Smooth muscle cell (in vitro differentiated cells): Measurements from ENCODE around the gene CSNK1G3. TPM values are rescaled to one million over a fixed set of nuclear protein-coding genes. Genes with fewer than 3 reads are reported as not detected.

Experiments
- DNase-seq: peaks from one replicate; lab custom pipeline; 2025; ENCODE audit not compliant: unreplicated experiment; lab: John Stamatoyannopoulos, UW
- H2AFZ ChIP-seq: fragments of 200-600 bp; sonication (generic); 2 replicates; pipeline ENCODE4 v1.6.0; 2016; ENCODE audit warnings: antibody characterized with exemption, low read depth, mild to moderate bottlenecking
- H3F3A ChIP-seq: fragments of 200-600 bp; sonication (generic); 2 replicates; pipeline ENCODE4 v1.6.0; 2017; ENCODE audit warnings: antibody characterized with exemption, low read depth
- H3K27ac ChIP-seq: fragments of 200-600 bp; sonication (generic); 2 replicates; pipeline ENCODE4 v1.5.1; 2016; ENCODE audit warnings: low read depth, mild to moderate bottlenecking
- H3K27me3 ChIP-seq: fragments of 200-600 bp; sonication (generic); 2 replicates; pipeline ENCODE4 v1.6.1; 2016; ENCODE audit warnings: low read depth, mild to moderate bottlenecking
- H3K36me3 ChIP-seq: fragments of 200-600 bp; sonication (generic); 2 replicates; pipeline ENCODE4 v1.5.1; 2016; ENCODE audit warnings: low read depth
- H3K4me1 ChIP-seq: fragments of 200-600 bp; sonication (generic); 2 replicates; pipeline ENCODE4 v1.5.1; 2016; ENCODE audit warnings: low read depth
- H3K4me2 ChIP-seq: fragments of 200-600 bp; sonication (generic); 2 replicates; pipeline ENCODE4 v1.6.0; 2016; ENCODE audit warnings: mild to moderate bottlenecking
- H3K4me3 ChIP-seq: fragments of 200-600 bp; sonication (generic); 2 replicates; pipeline ENCODE4 v1.5.1; 2016; ENCODE audit warnings: mild to moderate bottlenecking
- H3K79me2 ChIP-seq: fragments of 200-600 bp; sonication (generic); 2 replicates; pipeline ENCODE4 v1.6.0; 2016; ENCODE audit warnings: low read depth, mild to moderate bottlenecking
- H3K9ac ChIP-seq: fragments of 200-600 bp; sonication (generic); 2 replicates; pipeline ENCODE4 v1.6.0; 2016; ENCODE audit warnings: low read depth
- H3K9me3 ChIP-seq: fragments of 200-600 bp; sonication (generic); replicated peaks from 2 replicates; pipeline ENCODE4 v1.5.1; 2016; ENCODE audit warnings: low read depth
- H4K20me1 ChIP-seq: fragments of 200-600 bp; sonication (generic); 2 replicates; pipeline ENCODE4 v1.6.0; 2016; ENCODE audit warnings: low read depth
- WGBS: methylation state at CpG from one replicate; pipeline ENCODE4 v1.1.7; 2016; ENCODE audit warnings: low lambda C conversion rate; 5-methylcytosine and 5-hydroxymethylcytosine counted together
- polyA plus RNA-seq: library from polyadenylated mRNA; unstranded; fragments of >200 nt; fragmentation: Nextera tagmentation; extraction: Ambion mirVana; gene quantifications from 2 replicates; pipeline ENCODE4 v1.2.1, GENCODE V29; 2016
- total RNA-seq: library from RNA; depleted of rRNA; stranded (reverse); fragments of >200 nt; gene quantifications from 2 replicates; pipeline ENCODE4 v1.2.3, GENCODE V29; 2014
- TF ChIP-seq, protein P1 (sequence below): fragments of 200-600 bp; sonication (generic); IDR thresholded peaks from 2 replicates; pipeline ENCODE4 v1.5.1; 2017; ENCODE audit warnings: borderline replicate concordance, mild to moderate bottlenecking, antibody characterized with exemption; ENCODE audit not compliant: insufficient read depth, poor library complexity, severe bottlenecking

The CSNK1G3 gene
- total and polyA plus RNA-seq, 2 experiments from 2014 or later, result 25.9 to 68.3 TPM

DNA sequence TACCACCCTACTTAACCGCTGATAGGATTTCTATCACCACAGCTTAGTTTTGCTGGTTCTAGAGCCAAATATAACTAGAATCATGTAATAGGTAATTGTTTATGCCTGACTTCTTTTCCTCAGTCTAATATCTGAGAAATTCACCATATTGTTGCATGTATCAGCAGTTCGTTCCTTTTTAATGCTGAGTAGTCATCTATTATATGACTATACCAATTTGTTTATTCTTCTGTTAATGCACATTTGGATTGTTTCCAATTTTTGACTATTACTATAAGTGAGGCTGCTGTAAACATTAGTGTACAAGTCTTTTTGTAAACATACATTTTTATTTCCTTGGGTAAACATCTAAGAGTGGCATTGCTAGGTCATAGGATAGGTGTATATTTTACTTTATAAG is 25.9 kb downstream of the CSNK1G3 start:
- H3K27me3 ChIP-seq, result no peaks in the 10 kb centered on the region
- H4K20me1 ChIP-seq, result peaks cover 98% of the 10 kb centered on the region
- H3K4me1 ChIP-seq, result peaks cover 17% of the 10 kb centered on the region
- WGBS, result 87% methylated on average over 2 of the region's 2 CpGs
- peak overlapping the region; percentile 64 for H3K27ac ChIP-seq
- no peaks in the 10 kb centered on the region for H3K9me3 ChIP-seq
- no peaks in the 10 kb centered on the region for H3K36me3 ChIP-seq
- TF ChIP-seq, protein P1, sequence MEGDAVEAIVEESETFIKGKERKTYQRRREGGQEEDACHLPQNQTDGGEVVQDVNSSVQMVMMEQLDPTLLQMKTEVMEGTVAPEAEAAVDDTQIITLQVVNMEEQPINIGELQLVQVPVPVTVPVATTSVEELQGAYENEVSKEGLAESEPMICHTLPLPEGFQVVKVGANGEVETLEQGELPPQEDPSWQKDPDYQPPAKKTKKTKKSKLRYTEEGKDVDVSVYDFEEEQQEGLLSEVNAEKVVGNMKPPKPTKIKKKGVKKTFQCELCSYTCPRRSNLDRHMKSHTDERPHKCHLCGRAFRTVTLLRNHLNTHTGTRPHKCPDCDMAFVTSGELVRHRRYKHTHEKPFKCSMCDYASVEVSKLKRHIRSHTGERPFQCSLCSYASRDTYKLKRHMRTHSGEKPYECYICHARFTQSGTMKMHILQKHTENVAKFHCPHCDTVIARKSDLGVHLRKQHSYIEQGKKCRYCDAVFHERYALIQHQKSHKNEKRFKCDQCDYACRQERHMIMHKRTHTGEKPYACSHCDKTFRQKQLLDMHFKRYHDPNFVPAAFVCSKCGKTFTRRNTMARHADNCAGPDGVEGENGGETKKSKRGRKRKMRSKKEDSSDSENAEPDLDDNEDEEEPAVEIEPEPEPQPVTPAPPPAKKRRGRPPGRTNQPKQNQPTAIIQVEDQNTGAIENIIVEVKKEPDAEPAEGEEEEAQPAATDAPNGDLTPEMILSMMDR, result no peak
- H3K4me3 ChIP-seq, result no peak overlapping the region
- H3F3A ChIP-seq, result peaks cover 8% of the 10 kb centered on the region
- H2AFZ ChIP-seq, result no peak overlapping the region
- DNase-seq, result no peak
- H3K9ac ChIP-seq, result no peak overlapping the region
- peaks cover 96% of the 10 kb centered on the region for H3K79me2 ChIP-seq
- no peak overlapping the region for H3K4me2 ChIP-seq

DNA sequence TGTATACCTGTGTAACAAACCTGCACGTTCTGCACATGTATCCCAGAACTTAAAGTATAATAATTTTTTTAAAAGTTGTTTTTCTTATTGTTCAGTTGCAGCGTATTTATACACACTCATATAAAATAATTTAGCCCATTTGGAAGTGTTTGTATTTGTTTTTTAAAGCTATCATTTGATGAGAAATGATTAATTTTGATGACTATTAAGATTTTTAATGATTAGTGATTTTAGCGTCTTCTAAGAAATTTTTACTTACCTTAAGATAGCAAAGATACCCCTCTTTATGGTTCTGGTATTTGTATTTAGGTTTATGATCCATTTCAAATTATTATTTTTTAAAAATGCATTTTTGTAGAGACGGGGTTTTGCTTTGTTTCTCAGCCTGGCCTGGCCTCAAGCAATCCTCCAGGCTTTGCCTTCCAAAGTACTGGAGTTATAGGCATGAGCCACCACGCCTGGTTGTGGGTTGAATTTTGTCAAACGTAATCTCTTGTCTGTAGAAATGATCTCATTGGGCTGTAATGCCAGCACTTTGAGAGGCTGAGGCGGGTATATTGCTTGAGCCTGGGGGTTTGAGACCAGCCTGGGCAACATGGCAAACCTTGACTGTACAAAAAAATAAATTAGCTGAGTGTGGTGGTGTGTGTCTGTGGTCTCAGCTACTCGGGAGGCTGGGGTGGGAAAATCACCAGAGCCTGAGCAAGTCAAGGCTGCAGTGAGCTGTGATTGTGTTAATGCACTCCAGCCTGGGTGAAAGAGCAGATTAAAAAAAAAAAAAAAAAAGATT is 26.9 kb downstream of the CSNK1G3 start:
- Histone ChIP-seq H3F3A (peaks cover 8% of the 10 kb centered on the region), H3K4me1 (peaks cover 17% of the 10 kb centered on the region), H3K4me2 (peak overlapping the region; percentile 33), H3K9me3 (no peaks in the 10 kb centered on the region), H3K9ac (no peak overlapping the region), H4K20me1 (peaks cover 98% of the 10 kb centered on the region), H3K27me3 (no peaks in the 10 kb centered on the region), H3K36me3 (no peaks in the 10 kb centered on the region), H3K27ac (peak overlapping the region; percentile 64), H3K79me2 (peaks cover 91% of the 10 kb centered on the region), H3K4me3 (no peak overlapping the region), H2AFZ (no peak overlapping the region)
- no peak for DNase-seq
- TF ChIP-seq, protein P1, result no peak
- 38% methylated on average over 8 of the region's 8 CpGs for WGBS

DNA sequence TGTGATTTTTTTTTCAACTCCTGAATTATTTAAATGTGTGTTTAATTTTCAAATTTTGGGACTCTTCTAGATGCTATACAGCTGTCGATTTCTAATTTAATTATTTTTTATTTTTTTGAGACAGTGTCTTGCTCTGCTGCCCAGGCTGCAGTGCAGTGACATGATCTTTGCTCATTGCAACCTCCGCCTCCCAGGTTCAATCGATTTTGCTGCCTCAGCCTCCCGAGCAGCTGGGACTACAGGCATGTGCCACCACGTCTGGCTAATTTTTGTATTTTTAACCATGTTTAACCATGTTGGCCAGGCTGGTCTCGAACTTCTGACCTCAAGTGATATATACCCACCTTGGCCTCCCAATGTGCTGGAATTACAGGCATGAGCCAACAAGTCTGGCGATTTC is 28.6 kb downstream of the CSNK1G3 start:
- H3K27ac ChIP-seq, result no peak overlapping the region
- no peak for DNase-seq
- no peak overlapping the region for H3K9ac ChIP-seq
- H2AFZ ChIP-seq, result no peak overlapping the region
- H3F3A ChIP-seq, result peaks cover 8% of the 10 kb centered on the region
- no peak overlapping the region for H3K4me3 ChIP-seq
- peaks cover 17% of the 10 kb centered on the region for H3K4me1 ChIP-seq
- TF ChIP-seq, protein P1, result no peak
- H4K20me1 ChIP-seq, result peaks cover 98% of the 10 kb centered on the region
- peaks cover 93% of the 10 kb centered on the region for H3K79me2 ChIP-seq
- H3K27me3 ChIP-seq, result no peaks in the 10 kb centered on the region
- WGBS, result 89% methylated on average over 7 of the region's 7 CpGs
- H3K9me3 ChIP-seq, result no peaks in the 10 kb centered on the region
- H3K4me2 ChIP-seq, result no peak overlapping the region
- H3K36me3 ChIP-seq, result no peaks in the 10 kb centered on the region

DNA sequence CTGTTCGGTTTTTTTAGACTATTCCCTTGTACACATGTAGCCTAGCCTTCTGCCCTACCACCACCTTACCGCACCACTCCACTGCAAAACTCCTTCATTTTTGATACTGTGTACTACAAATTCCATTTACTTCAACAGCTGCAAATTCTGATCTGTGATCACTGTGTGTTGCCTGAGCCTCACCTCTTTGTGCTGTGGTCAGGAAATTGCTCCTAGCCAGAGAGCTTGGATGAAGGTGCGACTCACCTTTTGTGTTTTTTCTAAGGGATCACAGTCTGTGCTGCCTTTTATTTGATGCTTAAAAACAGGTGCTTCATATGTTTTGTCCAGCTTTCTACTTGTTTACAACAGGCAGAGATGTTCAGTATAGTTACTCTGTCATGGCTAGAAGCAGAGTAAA is 31.5 kb downstream of the CSNK1G3 start:
- Histone ChIP-seq H3K4me2 (peak overlapping the region; percentile 17), H3K36me3 (no peaks in the 10 kb centered on the region), H3K27me3 (no peaks in the 10 kb centered on the region), H3K9me3 (no peaks in the 10 kb centered on the region), H3K9ac (no peak overlapping the region), H3K4me3 (no peak overlapping the region), H2AFZ (no peak overlapping the region), H4K20me1 (peaks cover 94% of the 10 kb centered on the region), H3K27ac (peak overlapping the region; percentile 43), H3K4me1 (peaks cover 9% of the 10 kb centered on the region), H3K79me2 (peaks cover 89% of the 10 kb centered on the region), H3F3A (peaks cover 6% of the 10 kb centered on the region)
- no peak for DNase-seq
- WGBS, result 89% methylated on average over 3 of the region's 3 CpGs
- TF ChIP-seq, protein P1, result no peak
